Activated CD4-positive, alpha-beta T cell treated with anti-CD3 and anti-CD28 coated beads, Interleukin-10, Interleukin-2, amounts not matched to agents 100 ng/mL and 50 ng/mL, durations not matched to agents 16 hours and 8 hours (primary cell): ENCODE results near the gene PLXNA1.

Experiments used
- DNase-seq: peaks from one replicate; pipeline ENCODE4 v3.0.0-alpha.2; 2020

PLXNA1 gene

DNA sequence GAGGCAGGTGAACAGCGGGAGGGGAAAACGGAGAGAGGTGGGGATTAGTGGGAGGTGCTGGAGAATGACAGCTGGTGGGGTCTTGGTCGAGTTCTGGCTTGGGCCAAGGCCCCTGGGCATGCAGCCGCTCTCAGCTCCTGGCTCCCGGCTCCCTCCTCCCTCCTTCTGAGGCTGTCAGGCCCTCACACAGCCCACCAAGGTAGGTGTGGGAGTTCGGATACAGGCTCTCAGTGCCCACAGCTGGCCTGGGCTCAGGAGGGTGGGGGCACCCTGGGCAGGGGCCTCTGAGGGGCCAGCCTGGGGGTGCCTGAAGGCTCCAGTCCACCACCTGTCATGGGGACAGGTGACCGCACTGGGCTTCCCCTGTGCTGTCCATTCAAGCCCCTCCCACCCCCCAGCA lies 39.9 kb downstream of the PLXNA1 start:
- no peak for DNase-seq

DNA sequence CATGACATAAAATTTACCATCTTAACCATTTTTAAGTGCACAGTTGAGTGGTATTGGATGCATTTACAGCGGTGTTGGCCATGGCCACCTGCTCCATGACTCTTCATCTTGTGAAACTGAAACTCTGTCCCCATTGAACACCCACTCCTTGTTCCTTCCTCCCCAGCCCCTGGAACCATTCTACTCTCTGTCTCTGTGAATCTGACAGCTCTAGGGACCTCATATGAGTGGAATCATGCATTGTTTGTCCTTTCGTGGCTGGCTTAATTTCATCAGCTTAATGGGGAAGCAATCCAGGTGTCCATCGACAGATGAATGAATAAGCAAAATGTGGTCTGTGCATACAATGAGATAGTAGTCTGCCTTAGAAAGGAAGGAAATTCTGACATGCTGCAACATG lies 42.5 kb downstream of the PLXNA1 start:
- DNase-seq: no peak

DNA sequence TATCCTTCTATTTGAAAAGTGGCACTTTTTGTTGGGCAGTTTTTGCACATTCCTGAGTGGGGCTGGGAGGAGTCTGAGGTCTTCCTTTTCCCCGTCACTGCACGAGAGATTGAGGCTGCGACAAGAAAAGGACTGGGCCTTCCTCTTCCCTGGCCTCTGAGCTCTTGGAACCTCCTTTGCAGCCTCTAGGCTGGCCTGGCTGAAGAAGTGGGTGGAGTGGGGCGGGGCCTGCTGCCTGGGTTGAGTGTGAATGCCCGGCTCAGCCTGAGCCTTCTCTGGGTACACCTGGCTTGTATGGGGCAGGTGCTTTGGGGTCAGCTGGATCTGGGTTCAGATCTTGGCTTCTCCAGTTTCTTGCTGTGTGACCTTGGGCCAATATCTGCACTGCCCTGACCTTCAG lies 43.1 kb downstream of the PLXNA1 start:
- DNase-seq: no peak

DNA sequence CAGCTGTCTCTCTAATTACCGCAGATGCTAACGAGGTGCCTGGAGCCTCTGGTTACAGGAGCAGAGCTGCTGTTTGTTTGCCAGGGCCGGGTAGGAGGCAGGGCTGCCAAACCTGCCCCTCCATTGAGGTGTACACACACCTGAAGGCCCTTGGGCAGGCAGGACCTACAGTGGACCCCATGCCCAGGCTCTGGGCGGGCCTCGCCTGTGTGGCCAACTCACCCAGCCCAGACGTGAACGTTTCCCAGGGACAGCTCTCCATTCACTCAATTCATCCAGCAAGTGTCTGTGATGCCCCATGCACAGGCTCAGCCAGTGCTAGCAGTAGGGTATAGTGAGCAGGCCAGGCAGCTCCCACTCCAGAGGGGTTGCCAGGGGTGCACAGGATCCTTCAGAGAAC lies 43.7 kb downstream of the PLXNA1 start:
- no peak for DNase-seq

DNA sequence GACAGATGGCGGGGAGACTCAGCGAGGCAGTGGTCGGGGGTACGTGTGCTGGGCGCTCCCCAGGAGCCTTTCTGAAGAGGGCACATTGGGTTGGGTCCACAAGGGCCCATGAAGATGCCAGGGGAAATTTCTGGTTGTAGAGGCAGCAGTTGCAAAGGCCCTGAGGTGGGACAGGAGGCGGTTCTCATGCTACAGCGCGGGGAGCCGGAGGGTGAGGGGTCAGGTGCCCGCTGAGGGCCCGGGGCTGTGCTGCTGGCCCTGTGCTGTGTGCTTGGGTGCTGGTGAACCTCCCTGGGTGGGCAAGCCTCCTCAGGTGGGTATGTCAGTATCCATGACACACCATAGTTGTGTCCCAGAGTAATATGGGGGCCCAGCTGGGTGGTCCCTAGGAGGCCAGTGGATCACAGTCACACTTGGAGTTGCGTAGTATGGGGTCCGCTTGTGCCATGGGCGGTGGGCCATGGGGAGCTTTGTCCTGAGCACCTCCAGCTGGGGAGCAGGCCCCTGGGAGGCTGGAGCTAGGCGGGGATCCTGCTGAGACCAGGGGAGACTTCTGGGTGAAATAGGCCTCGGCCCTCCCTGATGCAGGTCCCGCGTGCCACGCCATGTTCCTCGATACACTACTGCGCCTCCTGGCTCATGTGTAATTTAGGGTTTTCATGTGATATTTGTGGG lies 44.3 kb downstream of the PLXNA1 start:
- DNase-seq: no peak

DNA sequence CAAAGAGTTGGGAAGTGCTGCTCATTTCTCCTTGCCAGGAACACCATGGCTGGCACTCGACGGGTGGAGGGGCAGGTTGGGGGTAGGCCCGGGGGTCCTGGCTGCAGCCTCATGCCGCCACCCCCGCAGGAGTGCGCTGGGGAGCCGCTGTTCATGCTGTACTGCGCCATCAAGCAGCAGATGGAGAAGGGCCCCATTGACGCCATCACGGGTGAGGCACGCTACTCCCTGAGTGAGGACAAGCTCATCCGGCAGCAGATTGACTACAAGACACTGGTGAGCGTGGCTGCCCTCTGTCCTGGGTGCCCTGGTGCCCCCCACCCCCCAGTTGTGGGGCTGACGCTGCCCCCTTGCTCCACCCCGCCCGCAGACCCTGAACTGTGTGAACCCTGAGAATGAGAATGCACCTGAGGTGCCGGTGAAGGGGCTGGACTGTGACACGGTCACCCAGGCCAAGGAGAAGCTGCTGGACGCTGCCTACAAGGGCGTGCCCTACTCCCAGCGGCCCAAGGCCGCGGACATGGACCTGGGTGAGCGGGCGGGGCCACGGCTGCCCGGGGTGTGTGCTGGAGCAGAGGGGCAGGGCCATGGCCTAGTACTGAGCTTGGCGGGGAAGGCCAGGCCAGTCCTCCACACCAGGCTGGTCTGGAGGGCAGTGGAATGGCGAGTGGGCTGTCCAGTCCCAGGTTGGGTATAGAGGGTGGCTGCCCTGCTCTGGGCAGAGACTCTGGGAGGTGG lies 45.1 kb downstream of the PLXNA1 start:
- DNase-seq: no peak

DNA sequence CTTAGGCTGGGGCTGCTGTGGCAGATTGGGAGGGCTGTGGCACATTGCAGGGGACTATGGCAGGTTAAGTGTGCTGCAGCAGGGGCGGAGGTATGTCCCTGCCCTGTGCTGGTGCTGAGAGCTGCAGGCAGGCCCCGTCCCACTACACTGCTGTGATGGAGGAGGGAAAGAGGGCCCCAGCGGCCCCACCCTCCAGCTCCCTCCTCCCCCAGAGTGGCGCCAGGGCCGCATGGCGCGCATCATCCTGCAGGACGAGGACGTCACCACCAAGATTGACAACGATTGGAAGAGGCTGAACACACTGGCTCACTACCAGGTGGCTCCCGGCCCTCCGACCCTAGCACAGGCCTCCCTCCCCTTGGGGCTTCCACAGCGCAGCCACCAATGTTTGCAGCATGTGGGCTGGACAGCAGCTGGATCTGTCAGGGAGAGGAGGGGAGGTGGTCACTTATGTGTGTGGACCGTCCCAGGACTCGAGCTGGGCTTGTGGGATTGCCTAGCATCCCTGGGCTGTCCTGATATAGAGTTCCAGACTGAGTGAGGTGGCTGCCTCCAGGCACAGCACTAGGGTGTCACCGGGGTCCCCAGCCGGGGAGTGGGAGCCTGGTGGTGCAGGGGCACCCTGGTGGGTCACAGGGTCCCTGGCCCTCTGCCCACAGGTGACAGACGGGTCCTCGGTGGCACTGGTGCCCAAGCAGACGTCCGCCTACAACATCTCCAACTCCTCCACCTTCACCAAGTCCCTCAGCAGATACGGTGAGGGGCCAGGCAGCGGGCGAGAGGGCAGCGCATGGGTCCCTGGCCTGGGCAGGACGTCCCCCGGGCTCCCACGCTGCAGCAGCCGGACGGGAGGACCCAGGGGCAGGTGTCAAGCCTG lies 46.1 kb downstream of the PLXNA1 start:
- DNase-seq: no peak

DNA sequence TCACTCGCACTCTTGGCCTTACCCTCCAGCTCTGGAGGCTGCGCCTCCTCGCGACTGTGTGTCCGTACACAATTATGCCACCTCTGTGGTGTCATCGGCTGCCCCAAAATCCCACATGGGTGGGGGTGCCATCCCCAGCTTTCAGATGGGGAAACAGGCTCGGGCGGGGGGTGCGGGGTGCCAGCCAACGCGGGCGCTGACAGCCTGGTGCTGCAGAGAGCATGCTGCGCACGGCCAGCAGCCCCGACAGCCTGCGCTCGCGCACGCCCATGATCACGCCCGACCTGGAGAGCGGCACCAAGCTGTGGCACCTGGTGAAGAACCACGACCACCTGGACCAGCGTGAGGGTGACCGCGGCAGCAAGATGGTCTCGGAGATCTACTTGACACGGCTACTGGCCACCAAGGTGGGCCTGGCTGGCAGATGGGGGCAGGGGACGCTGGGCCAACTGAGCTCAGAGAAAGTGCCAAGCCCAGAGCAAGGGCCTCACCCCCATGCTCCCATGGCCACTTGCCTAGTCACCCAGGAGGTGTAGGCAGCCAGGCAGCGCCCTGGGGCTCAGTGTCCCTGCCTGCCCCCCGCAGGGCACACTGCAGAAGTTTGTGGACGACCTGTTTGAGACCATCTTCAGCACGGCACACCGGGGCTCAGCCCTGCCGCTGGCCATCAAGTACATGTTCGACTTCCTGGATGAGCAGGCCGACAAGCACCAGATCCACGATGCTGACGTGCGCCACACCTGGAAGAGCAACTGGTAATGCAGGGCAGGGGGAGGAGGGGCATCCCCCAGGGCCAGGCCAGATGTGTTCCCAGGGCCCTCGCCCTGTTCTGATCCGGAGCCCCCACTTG lies 47.0 kb downstream of the PLXNA1 start:
- DNase-seq: no peak

DNA sequence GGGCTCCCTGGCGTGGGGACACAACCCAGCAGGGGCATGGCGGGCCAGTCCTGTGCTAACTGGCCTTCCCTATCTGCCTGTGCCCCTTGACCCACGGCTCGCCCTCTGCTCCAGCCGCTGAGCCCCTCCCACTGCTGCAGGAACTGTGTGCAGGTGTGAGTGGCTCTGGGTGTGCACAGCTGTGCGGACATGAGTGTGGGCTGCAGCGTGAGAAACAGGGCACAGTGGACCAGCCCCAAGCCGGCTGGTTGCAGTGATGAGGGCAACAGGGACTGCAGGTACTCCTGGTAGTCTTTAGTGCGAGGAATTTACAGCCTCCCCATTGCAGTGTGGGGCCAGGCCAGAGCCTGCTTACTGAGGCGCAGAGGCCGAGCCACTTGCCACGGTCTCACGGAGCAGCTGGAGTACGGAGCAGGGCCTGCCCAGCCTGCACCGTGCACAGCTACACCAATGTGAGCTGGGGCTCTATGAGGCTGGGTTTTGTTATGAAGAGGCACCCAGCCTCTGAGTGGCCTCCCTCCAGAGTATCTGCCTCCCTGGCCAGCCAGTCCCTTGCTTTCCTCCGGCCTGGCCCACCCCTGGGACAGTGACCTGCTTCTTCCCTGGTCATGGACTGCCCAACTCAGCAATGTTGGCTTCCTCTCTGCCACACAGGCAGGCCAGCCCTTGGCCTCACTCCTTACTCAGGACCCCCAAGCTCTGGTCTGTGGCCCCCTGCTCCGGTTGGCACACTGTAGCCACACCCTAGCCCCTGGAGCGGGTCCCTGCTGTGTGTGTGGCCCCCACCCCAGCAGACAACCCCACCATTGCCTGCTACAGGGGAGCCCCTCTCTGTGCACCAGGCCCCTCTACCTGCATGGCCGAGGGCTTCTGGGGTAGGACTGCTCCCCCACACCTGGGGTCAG lies 47.8 kb downstream of the PLXNA1 start:
- no peak for DNase-seq

DNA sequence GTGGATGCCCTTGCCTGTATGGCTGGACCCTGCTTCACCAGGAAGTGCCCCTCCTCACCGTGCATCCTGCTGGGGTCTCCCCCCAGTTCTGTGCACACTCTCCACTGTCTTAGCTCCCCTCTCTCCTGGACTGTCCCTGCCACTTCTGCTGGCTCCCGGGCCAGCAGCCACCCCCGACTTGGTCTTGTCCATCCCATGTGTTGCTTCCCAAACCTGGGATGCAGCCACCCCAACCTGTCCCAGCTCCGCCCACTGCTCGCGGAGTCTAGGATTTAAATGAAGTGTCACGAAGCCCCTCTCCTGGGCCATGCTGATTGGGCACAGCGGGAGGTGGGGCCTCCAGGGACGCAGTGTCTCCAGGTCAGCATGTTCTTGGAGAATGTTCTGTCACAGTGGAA lies 48.5 kb downstream of the PLXNA1 start:
- no peak for DNase-seq

DNA sequence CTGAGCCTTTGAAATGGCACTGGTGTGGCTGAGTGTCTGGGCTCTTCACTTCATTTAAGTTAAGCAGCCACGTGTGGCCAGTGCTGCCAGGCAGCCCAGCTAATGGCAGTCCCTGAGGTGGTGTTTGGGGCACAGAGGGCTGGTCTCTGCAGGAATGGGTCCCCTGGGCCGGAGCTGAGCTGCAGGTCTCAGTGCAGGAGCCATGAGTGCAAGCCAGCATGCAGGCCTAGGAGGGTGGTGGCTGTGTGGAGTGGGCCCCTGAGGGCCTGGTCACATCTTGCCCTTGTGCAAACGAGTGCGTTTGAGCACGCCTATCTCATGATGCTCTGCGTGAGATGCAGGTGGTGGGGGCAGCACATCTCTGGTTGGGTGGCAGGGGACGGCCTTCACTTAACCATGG lies 48.9 kb downstream of the PLXNA1 start:
- DNase-seq: no peak

DNA sequence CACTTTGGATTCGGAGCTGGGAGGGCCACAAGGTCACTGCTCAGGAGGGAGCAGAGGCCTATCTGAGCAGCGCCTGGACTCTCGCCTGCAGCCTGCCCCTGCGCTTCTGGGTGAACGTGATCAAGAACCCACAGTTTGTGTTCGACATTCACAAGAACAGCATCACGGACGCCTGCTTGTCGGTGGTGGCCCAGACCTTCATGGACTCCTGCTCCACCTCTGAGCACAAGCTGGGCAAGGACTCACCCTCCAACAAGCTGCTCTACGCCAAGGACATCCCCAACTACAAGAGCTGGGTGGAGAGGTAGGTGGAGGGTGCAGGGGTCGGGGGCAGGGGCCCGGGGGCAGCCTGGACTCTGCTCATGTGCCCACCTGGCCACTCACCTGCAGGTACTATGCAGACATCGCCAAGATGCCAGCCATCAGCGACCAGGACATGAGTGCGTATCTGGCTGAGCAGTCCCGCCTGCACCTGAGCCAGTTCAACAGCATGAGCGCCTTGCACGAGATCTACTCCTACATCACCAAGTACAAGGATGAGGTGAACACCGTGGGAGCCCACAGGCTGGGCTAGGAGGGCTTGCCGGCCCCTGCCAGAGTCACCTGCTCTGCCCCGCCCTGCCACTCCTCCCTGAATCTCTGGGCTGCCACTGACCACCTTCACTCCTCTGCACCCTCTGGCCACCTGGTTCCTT lies 49.5 kb downstream of the PLXNA1 start:
- DNase-seq: no peak
